HG03045 (cell line): ENCODE measurements around the gene SAMD10.
A peak's percentile ranks its signal among the peaks of the same experiment; 100 is the strongest.
"Not testable (repeated sequence)": the region's sequence is repeated elsewhere in the genome, so short reads cannot be mapped to it uniquely, and the experiment has no call there.

ENCODE experiments used
- ATAC-seq: cut with Tn5 transposase; IDR thresholded peaks from one replicate; pipeline ENCODE4 v1.9.1; 2021; ENCODE audit warnings: mild to moderate bottlenecking, moderate library complexity; ENCODE audit not compliant: unreplicated experiment

The SAMD10 gene

GRCh38 chr20:63979557-63980316 is at the start of gene SAMD10:
Gene SAMD10, minus strand, starts transcription at chr20:63979642. Its CDS starts 175 bp downstream, at chr20:63979467.
- ATAC-seq, result peak; percentile 35

GRCh38 chr20:64027981-64028685 is 48.7 kb upstream of the SAMD10 start:
- ATAC-seq, result no peak

DNA sequence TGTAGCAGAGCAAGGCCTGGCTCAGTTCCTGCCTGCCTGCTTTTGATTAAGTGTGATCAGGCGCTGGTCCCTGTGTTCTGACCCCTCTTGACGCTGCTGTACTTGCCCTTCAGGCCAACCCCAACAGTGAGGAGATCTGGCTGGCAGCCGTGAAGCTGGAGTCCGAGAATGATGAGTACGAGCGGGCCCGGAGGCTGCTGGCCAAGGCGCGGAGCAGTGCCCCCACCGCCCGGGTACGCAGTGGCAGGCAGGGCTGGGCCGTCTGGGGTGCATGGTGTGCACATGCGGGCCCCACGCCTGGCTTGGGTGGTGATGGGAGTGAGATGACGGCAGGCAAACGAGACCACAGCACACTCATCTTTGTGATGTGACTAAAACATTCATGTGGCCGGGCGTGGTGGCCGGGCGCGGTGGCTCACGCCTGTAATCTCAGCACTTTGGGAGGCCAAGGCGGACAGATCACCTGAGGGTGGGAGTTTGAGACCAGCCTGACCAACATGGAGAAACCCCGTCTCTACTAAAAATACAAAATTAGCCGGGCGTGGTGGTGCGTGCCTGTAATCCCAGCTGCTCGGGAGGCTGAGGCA is 46.5 kb upstream of the SAMD10 start:
- no peak for ATAC-seq

DNA sequence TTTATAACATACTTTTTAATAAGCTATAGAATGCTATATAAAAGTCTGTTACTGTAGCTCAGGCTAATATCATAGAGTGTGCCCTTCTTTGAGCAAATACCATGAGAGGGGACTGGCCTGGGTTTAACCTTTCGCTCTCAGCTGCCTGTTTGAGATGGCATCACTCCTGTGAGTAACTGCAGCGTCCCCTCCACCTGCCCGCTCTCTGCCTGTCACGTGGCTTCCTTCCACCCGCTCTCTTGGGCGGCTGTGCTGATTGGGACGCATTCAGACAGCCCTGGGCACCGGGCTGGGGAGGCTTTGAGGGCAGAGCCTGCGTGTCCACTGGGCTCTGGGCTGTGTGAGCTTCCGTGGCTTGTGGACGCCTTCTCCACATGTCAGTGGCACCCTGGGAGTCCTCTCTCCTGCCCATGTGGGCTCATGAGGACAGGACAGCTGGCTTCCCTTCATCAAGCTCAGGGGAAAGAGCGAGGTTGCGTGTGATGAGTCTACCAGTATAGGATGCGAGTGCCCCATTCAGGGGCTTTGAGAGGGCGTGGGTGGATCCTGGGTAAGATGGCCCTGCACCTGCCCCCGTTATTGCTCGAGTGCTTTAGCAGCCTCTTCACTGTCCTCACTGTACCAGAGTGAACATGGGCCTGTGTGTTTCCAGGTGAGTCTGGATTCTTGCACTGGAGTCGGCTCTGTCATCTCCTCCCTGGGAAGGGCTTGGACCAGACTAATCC is 45.8 kb upstream of the SAMD10 start:
- ATAC-seq, result no peak

DNA sequence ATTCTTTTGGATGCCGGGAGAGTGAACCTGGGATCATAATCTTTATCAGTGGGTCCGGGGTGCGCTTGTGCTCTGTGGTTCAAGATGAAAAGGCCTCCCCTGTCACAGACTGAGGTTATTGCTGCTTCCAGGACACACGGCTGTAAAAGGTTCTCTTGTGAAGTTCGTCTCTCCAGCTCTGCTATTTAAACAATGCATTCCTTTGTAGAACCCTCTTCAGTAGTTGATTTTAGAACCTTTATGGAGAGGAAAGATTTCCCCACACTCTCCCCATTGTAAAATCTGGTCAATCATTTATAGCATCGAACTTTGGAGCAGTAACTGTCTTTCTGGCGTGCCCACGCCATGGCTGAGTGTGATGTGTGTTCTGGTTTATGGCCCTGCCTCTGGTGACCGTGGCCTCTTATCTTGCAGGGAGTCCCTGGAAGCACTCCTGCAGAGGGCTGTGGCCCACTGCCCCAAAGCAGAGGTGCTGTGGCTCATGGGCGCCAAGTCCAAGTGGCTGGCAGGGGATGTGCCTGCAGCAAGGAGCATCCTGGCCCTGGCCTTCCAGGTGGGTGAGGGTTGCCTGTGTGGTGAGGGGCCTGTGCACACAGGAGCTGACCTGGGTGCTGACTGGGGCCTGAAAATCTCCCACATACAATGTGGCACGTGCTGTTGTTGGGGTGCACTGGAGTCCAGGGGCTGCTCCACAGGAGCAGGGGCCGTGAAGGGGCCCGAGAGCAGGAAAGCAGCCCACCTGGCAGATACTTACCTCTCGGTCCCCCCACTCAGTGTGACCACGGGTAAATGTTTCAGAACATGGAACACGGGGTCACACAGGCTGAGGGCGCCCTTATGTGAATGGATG is 44.9 kb upstream of the SAMD10 start:
- no peak for ATAC-seq

DNA sequence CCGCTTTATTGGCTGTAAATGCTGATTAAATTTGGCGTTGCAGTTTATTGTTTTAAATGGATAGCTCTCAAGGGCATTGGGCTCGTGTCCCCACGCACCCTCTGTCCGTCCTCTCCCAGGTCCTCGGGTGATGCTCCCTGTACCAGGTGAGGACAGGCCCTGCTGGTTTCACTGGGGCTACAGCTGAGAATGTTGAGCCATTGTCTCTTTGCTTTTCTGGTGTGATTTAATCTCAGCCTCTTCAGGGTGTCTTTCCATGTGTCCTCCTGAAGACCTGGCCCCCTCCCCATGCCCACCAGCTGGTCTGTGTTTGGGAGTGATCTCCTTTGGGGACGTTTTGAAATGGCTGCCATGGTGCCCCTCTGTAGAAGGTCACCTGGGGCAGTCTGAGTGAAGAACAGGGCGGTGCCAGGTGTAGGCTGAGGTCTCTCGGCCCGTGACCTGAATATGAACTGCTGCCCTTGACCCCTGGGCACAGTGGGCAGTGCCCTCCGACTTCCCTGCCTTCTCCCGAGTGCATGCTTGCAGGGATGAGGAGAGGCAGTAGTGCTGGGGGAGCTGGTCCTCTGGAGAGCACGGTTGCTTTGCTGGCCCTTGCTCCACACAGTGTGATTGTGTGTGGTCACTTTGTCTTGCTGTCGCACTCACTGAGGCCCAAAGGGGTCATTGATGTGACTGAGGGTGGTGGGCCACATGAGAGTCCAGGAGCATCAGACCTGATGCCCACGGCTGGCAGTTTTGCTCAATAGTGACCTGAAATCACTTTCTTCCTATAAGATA is 44.1 kb upstream of the SAMD10 start:
- no peak for ATAC-seq

- ATAC-seq, result no peak
These were observed 43.4 kb upstream of the SAMD10 start for GRCh38 chr20:64022671-64023360.

- ATAC-seq, result no peak
These were observed 41.9 kb upstream of the SAMD10 start for GRCh38 chr20:64021124-64021975.

- ATAC-seq, result no peak
These were observed 36.2 kb upstream of the SAMD10 start for GRCh38 chr20:64015635-64016034.

GRCh38 chr20:64012385-64013154 is 33.1 kb upstream of the SAMD10 start:
- not testable (repeated sequence) for ATAC-seq

DNA sequence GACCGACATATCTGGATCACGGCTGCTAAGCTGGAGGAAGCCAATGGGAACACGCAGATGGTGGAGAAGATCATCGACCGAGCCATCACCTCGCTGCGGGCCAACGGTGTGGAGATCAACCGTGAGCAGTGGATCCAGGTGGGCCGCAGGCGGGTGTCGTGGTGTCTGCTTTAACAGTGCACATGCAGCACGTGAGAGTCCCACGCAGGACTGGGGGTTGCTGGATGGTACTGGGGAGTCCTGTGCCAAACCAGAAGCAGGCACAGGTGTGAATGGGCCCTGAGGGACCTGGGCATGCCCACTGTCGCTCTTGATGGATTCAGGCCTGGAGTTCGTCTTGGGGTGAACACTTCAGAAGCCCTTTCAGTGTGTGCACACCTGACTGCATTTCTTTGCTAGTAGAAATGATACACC is 31.9 kb upstream of the SAMD10 start:
- no peak for ATAC-seq

DNA sequence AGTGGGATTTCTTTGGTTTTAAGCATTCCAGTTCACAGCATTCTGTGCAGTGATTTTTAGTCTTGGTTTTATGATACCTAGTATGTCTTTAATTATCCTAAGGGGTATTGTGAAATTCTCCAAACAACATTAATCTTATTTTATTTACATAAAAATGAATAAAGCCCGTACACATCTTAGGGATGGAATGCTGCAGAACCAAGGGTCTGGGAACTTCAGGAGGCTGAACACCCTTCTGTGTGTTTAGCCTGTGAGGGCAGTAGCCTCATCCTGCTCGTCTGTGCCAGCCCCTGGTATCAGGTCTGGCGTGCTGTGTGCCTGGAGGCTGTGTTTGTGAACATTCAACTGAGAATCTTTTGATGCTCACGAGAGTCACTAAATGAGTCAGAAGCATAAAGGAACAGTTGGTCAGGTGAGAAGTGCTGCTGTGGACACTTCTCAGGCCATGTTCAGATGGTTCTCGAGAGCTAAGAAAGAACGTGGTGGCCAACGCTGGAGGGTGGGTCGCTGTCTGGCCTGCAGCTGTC is 31.3 kb upstream of the SAMD10 start:
- no peak for ATAC-seq

GRCh38 chr20:64009811-64010387 is 30.5 kb upstream of the SAMD10 start:
- ATAC-seq, result no peak

- ATAC-seq, result no peak
These were observed 27.5 kb upstream of the SAMD10 start for GRCh38 chr20:64006902-64007301.

- ATAC-seq, result no peak
These were observed 27.0 kb upstream of the SAMD10 start for GRCh38 chr20:64006490-64006889.

GRCh38 chr20:64005394-64005793 is 26.0 kb upstream of the SAMD10 start:
- no peak for ATAC-seq
